Loucy (cell line): Measurements from ENCODE around the gene ABCE1.
A peak's percentile ranks its signal among the peaks of the same experiment; 100 is the strongest.

Experiments used
- H2AFZ ChIP-seq: fragments of 200-600 bp; sonication (generic); 2 replicates; pipeline ENCODE4 v1.6.0; 2016; ENCODE audit warnings: antibody characterized with exemption, mild to moderate bottlenecking, low read length, moderate library complexity
- H3F3A ChIP-seq: fragments of 200-600 bp; 2 replicates; pipeline ENCODE4 v1.6.0; 2016; ENCODE audit warnings: antibody characterized with exemption, low read depth, mild to moderate bottlenecking
- H3K27me3 ChIP-seq: fragments of 200-600 bp; sonication (generic); 2 replicates; pipeline ENCODE4 v1.6.1; 2014; ENCODE audit warnings: low read length, mild to moderate bottlenecking; ENCODE audit not compliant: insufficient read depth, poor library complexity, severe bottlenecking
- H3K36me3 ChIP-seq: fragments of 200-600 bp; sonication (generic); 2 replicates; pipeline ENCODE4 v1.6.1; 2016; ENCODE audit warnings: low read length; ENCODE audit not compliant: insufficient read depth
- H3K4me1 ChIP-seq: fragments of 200-600 bp; sonication (generic); 2 replicates; pipeline ENCODE4 v1.5.1; 2014; ENCODE audit warnings: low read length, mild to moderate bottlenecking; ENCODE audit not compliant: insufficient read depth, poor library complexity, severe bottlenecking
- H3K4me2 ChIP-seq: fragments of 200-600 bp; sonication (generic); 2 replicates; pipeline ENCODE4 v1.6.0; 2014; ENCODE audit warnings: antibody characterized with exemption, low read length, low read depth, mild to moderate bottlenecking; ENCODE audit not compliant: poor library complexity, severe bottlenecking
- H3K4me3 ChIP-seq: fragments of 200-600 bp; sonication (generic); 2 replicates; pipeline ENCODE4 v1.5.1; 2014; ENCODE audit warnings: low read length, mild to moderate bottlenecking, mixed read lengths; ENCODE audit not compliant: poor library complexity, severe bottlenecking
- H3K79me2 ChIP-seq: fragments of 200-600 bp; sonication (generic); 2 replicates; pipeline ENCODE4 v1.6.1; 2014; ENCODE audit warnings: low read length; ENCODE audit not compliant: insufficient read depth
- H3K9ac ChIP-seq: fragments of 200-600 bp; sonication (generic); 2 replicates; pipeline ENCODE4 v1.6.0; 2014; ENCODE audit warnings: mild to moderate bottlenecking, low read depth, low read length, moderate library complexity; ENCODE audit not compliant: poor library complexity, severe bottlenecking
- H3K9me2 ChIP-seq: fragments of 200-600 bp; sonication (generic); replicated peaks from 2 replicates; pipeline ENCODE4 v1.6.1; 2016; ENCODE audit warnings: low read depth, low read length, mixed read lengths
- H3K9me3 ChIP-seq: fragments of 200-600 bp; sonication (generic); 2 replicates; pipeline ENCODE4 v1.6.1; 2014; ENCODE audit warnings: mild to moderate bottlenecking, antibody characterized with exemption, low read length, low read depth; ENCODE audit not compliant: insufficient read depth
- H4K20me1 ChIP-seq: fragments of 200-600 bp; sonication (generic); 2 replicates; pipeline ENCODE4 v1.6.0; 2014; ENCODE audit warnings: antibody characterized with exemption, low read length, mild to moderate bottlenecking; ENCODE audit not compliant: insufficient read depth, poor library complexity, severe bottlenecking
- EZH2phosphoT487 ChIP-seq: fragments of 200-600 bp; IDR thresholded peaks from 2 replicates; pipeline ENCODE4 v1.6.1; 2018; ENCODE audit warnings: antibody characterized with exemption, mild to moderate bottlenecking, moderate library complexity, borderline replicate concordance
- TF ChIP-seq, protein P1 (sequence below): fragments of 200-600 bp; sonication (generic); conservative IDR thresholded peaks from 2 replicates; pipeline ENCODE4 v1.5.1; 2014; ENCODE audit warnings: mild to moderate bottlenecking, antibody characterized with exemption, low read length

The ABCE1 gene

DNA sequence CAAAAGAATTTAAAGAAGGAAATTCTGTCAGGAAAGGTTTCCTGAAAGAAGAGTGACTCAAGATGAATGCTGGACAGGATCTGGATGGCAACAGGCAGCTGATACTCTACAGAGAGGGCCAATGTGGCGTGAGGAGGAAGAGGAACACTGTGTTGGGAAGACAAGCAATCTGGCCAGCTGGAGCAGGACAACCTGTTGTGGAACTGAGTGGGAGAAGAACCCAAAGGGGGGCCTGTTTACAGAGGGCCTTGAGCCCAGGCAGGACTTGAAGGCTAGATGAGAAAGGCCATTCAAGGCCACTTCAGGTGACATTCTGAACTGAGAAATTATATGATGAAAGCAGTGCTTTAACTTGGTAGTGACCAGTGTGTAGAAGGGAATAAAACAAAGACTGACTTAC, 73.8 kb downstream of the ABCE1 start:
- peaks cover 54% of the 10 kb centered on the region for H3K36me3 ChIP-seq
- no peak overlapping the region for H3K9ac ChIP-seq
- peaks cover 58% of the 10 kb centered on the region for H4K20me1 ChIP-seq
- H3K4me1 ChIP-seq = peaks cover 33% of the 10 kb centered on the region
- H3K27me3 ChIP-seq = no peaks in the 10 kb centered on the region
- no peaks in the 10 kb centered on the region for H3K9me3 ChIP-seq
- peaks cover 93% of the 10 kb centered on the region for H3K79me2 ChIP-seq
- peak overlapping the region; percentile 98 for H3K4me2 ChIP-seq
- no peak overlapping the region for H2AFZ ChIP-seq
- H3K9me2 ChIP-seq = no peaks in the 10 kb centered on the region
- TF ChIP-seq, protein P1, sequence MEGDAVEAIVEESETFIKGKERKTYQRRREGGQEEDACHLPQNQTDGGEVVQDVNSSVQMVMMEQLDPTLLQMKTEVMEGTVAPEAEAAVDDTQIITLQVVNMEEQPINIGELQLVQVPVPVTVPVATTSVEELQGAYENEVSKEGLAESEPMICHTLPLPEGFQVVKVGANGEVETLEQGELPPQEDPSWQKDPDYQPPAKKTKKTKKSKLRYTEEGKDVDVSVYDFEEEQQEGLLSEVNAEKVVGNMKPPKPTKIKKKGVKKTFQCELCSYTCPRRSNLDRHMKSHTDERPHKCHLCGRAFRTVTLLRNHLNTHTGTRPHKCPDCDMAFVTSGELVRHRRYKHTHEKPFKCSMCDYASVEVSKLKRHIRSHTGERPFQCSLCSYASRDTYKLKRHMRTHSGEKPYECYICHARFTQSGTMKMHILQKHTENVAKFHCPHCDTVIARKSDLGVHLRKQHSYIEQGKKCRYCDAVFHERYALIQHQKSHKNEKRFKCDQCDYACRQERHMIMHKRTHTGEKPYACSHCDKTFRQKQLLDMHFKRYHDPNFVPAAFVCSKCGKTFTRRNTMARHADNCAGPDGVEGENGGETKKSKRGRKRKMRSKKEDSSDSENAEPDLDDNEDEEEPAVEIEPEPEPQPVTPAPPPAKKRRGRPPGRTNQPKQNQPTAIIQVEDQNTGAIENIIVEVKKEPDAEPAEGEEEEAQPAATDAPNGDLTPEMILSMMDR = no peak
- no peak for TF ChIP-seq EZH2phosphoT487
- H3K4me3 ChIP-seq = no peak overlapping the region
- H3F3A ChIP-seq = no peaks in the 10 kb centered on the region

DNA sequence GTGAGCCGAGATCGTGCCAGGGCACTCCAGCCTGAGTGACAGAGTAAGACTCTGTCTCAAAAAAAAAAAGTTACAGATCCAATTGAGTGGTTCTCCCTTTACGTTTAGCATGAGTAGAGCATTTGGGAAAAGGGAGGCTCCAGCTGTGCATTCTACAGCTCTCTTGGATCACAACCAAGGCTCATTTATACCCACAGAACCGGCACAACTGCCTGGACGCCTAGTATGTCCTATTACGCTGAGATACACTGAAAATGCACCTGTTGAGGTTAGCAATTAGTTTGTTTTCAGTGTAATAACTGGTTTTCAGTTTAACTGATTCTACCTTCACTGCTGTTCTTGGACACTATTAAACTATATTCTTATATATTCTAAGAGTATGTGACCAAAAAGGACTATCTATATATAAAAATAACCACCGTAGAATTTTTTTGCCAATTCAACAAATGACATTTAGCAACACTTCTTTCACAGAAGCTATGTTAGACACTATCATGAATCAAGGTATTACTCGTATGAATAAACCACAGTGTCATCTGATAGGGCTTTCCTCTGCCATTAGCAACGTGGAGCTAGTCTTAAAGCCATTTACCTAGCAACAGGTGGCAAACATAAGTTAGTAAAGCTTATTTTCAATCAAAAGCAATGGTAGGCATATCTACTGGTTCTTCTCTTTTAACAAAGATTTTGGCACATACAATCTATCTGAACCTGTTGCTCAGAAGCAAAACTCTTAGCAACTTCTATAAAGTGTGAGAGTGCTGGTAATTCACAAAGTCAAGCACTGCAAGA, 78.7 kb downstream of the ABCE1 start:
- Histone ChIP-seq H2AFZ (no peak overlapping the region), H3K36me3 (peaks cover 20% of the 10 kb centered on the region)

DNA sequence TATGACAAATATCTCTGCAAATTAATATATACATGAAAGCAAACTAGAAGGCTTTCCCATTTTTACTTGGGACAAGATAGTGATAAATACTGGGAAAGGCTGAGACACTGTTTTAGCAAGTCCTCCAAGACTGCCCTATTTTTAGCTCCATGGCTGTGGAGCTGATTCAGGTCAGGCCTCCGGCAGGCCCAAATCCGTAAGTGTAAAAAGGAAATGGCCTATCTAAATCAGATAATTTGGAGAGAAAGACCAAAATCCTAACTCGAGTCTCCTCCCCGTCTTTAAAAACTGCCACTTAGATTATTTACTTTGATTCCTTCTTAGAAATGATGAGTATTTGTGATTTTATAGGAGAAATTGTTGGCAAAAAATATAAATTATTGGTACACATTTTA, 79.4 kb downstream of the ABCE1 start:
- H3K9ac ChIP-seq = peak overlapping the region; percentile 81
- no peaks in the 10 kb centered on the region for H3F3A ChIP-seq
- no peaks in the 10 kb centered on the region for H3K9me2 ChIP-seq
- H4K20me1 ChIP-seq = peaks cover 64% of the 10 kb centered on the region
- H3K4me2 ChIP-seq = peak overlapping the region; percentile 98
- H3K4me3 ChIP-seq = peak overlapping the region; percentile 97
- TF ChIP-seq EZH2phosphoT487 = no peak
- H3K79me2 ChIP-seq = peaks cover 79% of the 10 kb centered on the region
- H3K36me3 ChIP-seq = peaks cover 14% of the 10 kb centered on the region; the same call in 1 of the 2 replicates
- H2AFZ ChIP-seq = no peak overlapping the region
- peaks cover 54% of the 10 kb centered on the region for H3K4me1 ChIP-seq
- no peaks in the 10 kb centered on the region for H3K27me3 ChIP-seq
- no peaks in the 10 kb centered on the region for H3K9me3 ChIP-seq

More for the DNA sequence above, 78.7 kb downstream of the ABCE1 start:
- TF ChIP-seq, protein P1 = no peak
- no peak for TF ChIP-seq EZH2phosphoT487
- H3K79me2 ChIP-seq = peaks cover 86% of the 10 kb centered on the region
- H3K4me2 ChIP-seq = peak overlapping the region; percentile 98
- peaks cover 54% of the 10 kb centered on the region for H3K4me1 ChIP-seq
- H3K9ac ChIP-seq = peak overlapping the region; percentile 81
- no peaks in the 10 kb centered on the region for H3F3A ChIP-seq
- H3K4me3 ChIP-seq = peak overlapping the region; percentile 97
- H3K9me2 ChIP-seq = no peaks in the 10 kb centered on the region
- H3K9me3 ChIP-seq = no peaks in the 10 kb centered on the region
- H3K27me3 ChIP-seq = no peaks in the 10 kb centered on the region
- peaks cover 71% of the 10 kb centered on the region for H4K20me1 ChIP-seq
